Calu3 (cell line): Measurements from ENCODE around the gene ASB2. TPM values are rescaled to one million over a fixed set of nuclear protein-coding genes. Genes with fewer than 3 reads are reported as not detected.

ENCODE experiments used
- BruUV-seq: library from RNA; stranded (reverse); fragments of 400-500 nt; replicated peaks from 2 replicates; lab custom pipeline; 2021; lab: Mats Ljungman, UMichigan
- CTCF ChIA-PET: fragments of 300-600 bp; sonication (Branson Sonifier 250); formaldehyde crosslinking; loops from one replicate; lab custom pipeline; 2022; ENCODE audit warnings: antibody characterized with exemption; lab: Charles Lee
- DNase-seq: peaks from one replicate; pipeline ENCODE4 v3.0.0; 2022
- H3K27ac Mint-ChIP-seq: one replicate; pipeline ENCODE4 v1.8.0; 2022; ENCODE audit warnings: mixed read lengths; ENCODE audit not compliant: unreplicated experiment
- H3K27me3 Mint-ChIP-seq: one replicate; pipeline ENCODE4 v1.8.0; 2022; ENCODE audit warnings: mixed read lengths; ENCODE audit not compliant: unreplicated experiment
- H3K36me3 Mint-ChIP-seq: one replicate; pipeline ENCODE4 v1.8.0; 2022; ENCODE audit warnings: mild to moderate bottlenecking, moderate library complexity, mixed read lengths; ENCODE audit not compliant: insufficient read depth, unreplicated experiment
- H3K4me1 Mint-ChIP-seq: one replicate; pipeline ENCODE4 v1.8.0; 2022; ENCODE audit warnings: mild to moderate bottlenecking, low read depth, mixed read lengths; ENCODE audit not compliant: unreplicated experiment
- H3K4me3 Mint-ChIP-seq: one replicate; pipeline ENCODE4 v1.8.0; 2022; ENCODE audit warnings: mild to moderate bottlenecking, low read depth, moderate library complexity, mixed read lengths; ENCODE audit not compliant: unreplicated experiment
- H3K9me3 Mint-ChIP-seq: one replicate; pipeline ENCODE4 v1.8.0; 2022; ENCODE audit warnings: low read depth, mixed read lengths; ENCODE audit not compliant: unreplicated experiment
- CTCF ChIP-seq: fragments of 200-600 bp; IDR thresholded peaks from one replicate; pipeline ENCODE4 v1.8.0; 2022; ENCODE audit warnings: antibody characterized with exemption; ENCODE audit not compliant: unreplicated experiment
- intact Hi-C: fragments of 100-400 bp; cut with micrococcal nuclease; formaldehyde crosslinking; loops from one replicate; pipeline ENCODE4 v1.10.0; 2022; ENCODE audit not compliant: unreplicated experiment
- total RNA-seq: library from RNA; stranded (reverse); gene quantifications from 2 replicates; pipeline ENCODE4 v1.2.3, GENCODE V29; 2022

The ASB2 gene
- total RNA-seq, 1 experiment from 2014 or later = 0.19 TPM

- Mint-ChIP-seq H3K36me3 (no peaks in the 10 kb centered on the region), H3K9me3 (no peaks in the 10 kb centered on the region), H3K4me3 (no peak overlapping the region), H3K27me3 (peaks cover 39% of the 10 kb centered on the region), H3K27ac (no peak overlapping the region), H3K4me1 (no peaks in the 10 kb centered on the region)
- CTCF ChIA-PET = interaction anchor here (3.7 kb wide), 1 partner anchor 10 kb away, joined by 13 read pairs; no protein-coding TSS in a partner anchor
- intact Hi-C loops = no loop called here
- no TSS peak for BruUV-seq
- TF ChIP-seq CTCF = no peak
- no peak for DNase-seq
Measured at GRCh38 chr14:93926245-93926872, 50.0 kb downstream of the ASB2 start.

DNA sequence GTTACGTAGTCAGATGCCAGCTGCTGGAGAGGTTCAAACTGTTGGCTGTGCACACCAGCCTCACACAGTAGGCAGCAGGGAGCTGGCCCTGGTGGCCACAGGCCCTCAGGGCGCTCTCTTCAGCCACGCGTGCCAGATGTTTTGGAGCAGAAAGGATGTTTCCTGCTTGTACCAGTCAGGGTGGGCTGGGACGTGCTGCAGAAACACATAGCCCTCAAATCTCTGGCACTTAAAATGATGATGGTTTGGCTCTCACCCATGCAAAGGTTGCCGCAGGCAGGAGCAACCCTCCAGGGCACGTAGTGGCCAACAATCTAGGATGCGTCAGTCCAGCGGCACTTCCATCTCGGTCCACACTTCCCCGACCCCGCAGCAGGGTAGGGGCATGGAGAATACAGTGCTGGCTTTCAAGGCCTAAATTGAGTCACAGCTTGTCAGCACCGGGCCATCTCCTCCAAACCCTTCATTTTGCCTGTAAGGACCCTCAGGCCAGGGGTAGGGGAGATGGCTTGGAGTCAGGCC, 50.9 kb downstream of the ASB2 start:
- no peak for TF ChIP-seq CTCF
- DNase-seq = no peak
- H3K4me1 Mint-ChIP-seq = no peaks in the 10 kb centered on the region
- no peaks in the 10 kb centered on the region for H3K9me3 Mint-ChIP-seq
- H3K36me3 Mint-ChIP-seq = no peaks in the 10 kb centered on the region
- CTCF ChIA-PET = interaction anchor here (3.7 kb wide), 1 partner anchor 11 kb away, joined by 13 read pairs; no protein-coding TSS in a partner anchor
- intact Hi-C loops = no loop called here
- BruUV-seq = no TSS peak
- H3K27me3 Mint-ChIP-seq = peaks cover 44% of the 10 kb centered on the region
- H3K27ac Mint-ChIP-seq = no peak overlapping the region
- H3K4me3 Mint-ChIP-seq = no peak overlapping the region

DNA sequence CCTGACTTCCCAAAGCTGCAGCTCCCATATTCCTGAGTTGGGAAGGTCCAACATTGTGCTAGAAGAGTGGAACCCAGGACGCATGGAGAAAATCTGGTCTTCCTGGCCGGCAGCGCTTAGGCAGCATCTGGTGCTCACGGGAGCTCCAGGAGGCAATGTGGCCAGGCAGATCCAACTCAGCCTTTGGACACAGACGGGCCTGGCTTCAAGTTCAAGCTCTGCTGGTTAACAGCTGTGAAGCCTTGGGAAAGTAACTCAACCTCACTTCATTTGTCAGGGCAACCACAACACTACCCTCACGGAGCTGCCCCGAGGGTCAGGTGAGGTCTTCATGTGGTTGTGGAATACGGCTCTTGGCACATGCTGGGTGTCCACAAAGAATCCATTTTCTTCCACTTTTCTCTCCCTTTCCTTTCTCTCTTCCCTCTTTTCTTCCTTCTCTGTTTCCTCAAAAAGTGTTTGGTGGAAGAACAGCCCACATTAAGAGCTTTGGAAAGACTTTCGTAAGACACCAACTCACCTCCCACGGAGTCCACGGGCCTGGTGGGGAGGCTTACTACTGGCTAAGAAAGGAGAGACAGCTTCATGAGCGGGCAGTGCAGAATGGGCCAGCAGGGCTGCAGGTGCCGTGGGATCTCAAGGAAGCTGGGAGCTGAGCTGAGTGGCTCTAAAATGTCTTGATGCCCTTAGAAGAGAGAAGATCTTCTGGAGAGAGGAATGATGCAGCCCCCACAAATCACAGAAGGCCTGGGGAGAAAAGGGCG, 51.6 kb downstream of the ASB2 start:
- no peaks in the 10 kb centered on the region for H3K9me3 Mint-ChIP-seq
- intact Hi-C loops = no loop called here
- CTCF ChIA-PET = interaction anchor here (3.7 kb wide), 1 partner anchor 12 kb away, joined by 13 read pairs; no protein-coding TSS in a partner anchor
- TF ChIP-seq CTCF = no peak
- no peak for DNase-seq
- no peak overlapping the region for H3K27ac Mint-ChIP-seq
- no peak overlapping the region for H3K4me3 Mint-ChIP-seq
- peaks cover 47% of the 10 kb centered on the region for H3K27me3 Mint-ChIP-seq
- no peaks in the 10 kb centered on the region for H3K36me3 Mint-ChIP-seq
- no TSS peak for BruUV-seq
- no peaks in the 10 kb centered on the region for H3K4me1 Mint-ChIP-seq

- no TSS peak for BruUV-seq
- CTCF ChIA-PET = interaction anchor here (3.7 kb wide), 1 partner anchor 13 kb away, joined by 13 read pairs; no protein-coding TSS in a partner anchor
Measured at GRCh38 chr14:93923626-93924025, 52.7 kb downstream of the ASB2 start.

More at GRCh38 chr14:93923626-93924025, 52.7 kb downstream of the ASB2 start:
- Mint-ChIP-seq H3K9me3 (peaks cover 3% of the 10 kb centered on the region), H3K36me3 (no peaks in the 10 kb centered on the region), H3K4me3 (no peak overlapping the region), H3K27ac (no peak overlapping the region), H3K4me1 (no peaks in the 10 kb centered on the region), H3K27me3 (peaks cover 46% of the 10 kb centered on the region)
- no peak for TF ChIP-seq CTCF
- DNase-seq = no peak
- intact Hi-C loops = no loop called here
